Endothelial cell (in vitro differentiated cells): Measurements from ENCODE around the gene RXRG. TPM values are rescaled to one million over a fixed set of nuclear protein-coding genes. Genes with fewer than 3 reads are reported as not detected.

Experiments
- DNase-seq: peaks from one replicate; pipeline ENCODE4 v3.0.0; 2021; ENCODE audit warnings: low spot score
- H3K27ac Mint-ChIP-seq: one replicate; pipeline ENCODE4 v1.8.0; 2021; ENCODE audit warnings: mixed read lengths, inconsistent platforms; ENCODE audit not compliant: unreplicated experiment
- H3K27me3 Mint-ChIP-seq: one replicate; pipeline ENCODE4 v1.8.0; 2021; ENCODE audit warnings: mild to moderate bottlenecking, moderate library complexity, mixed read lengths, inconsistent platforms; ENCODE audit not compliant: unreplicated experiment
- H3K36me3 Mint-ChIP-seq: one replicate; pipeline ENCODE4 v1.8.0; 2021; ENCODE audit warnings: mild to moderate bottlenecking, low read depth, mixed read lengths, inconsistent platforms; ENCODE audit not compliant: unreplicated experiment
- H3K4me1 Mint-ChIP-seq: one replicate; pipeline ENCODE4 v1.8.0; 2021; ENCODE audit warnings: mild to moderate bottlenecking, mixed read lengths, inconsistent platforms; ENCODE audit not compliant: unreplicated experiment
- H3K4me3 Mint-ChIP-seq: one replicate; pipeline ENCODE4 v1.8.0; 2021; ENCODE audit warnings: mild to moderate bottlenecking, mixed read lengths, inconsistent platforms; ENCODE audit not compliant: unreplicated experiment
- H3K9me3 Mint-ChIP-seq: one replicate; pipeline ENCODE4 v1.8.0; 2021; ENCODE audit warnings: mixed read lengths, inconsistent platforms; ENCODE audit not compliant: unreplicated experiment
- total RNA-seq: library from RNA; stranded (reverse); fragmentation: NEBNext Ultra II Directional; extraction: Animal tissue kit (Norgen Biotek cat#: 25700); gene quantifications from one replicate; pipeline ENCODE4 v1.2.1, GENCODE V29; 2021; ENCODE audit not compliant: unreplicated experiment
- TF ChIP-seq, protein P1 (sequence below): fragments of 200-600 bp; sonication (generic); IDR thresholded peaks from one replicate; pipeline ENCODE4 v1.5.0; 2021; ENCODE audit warnings: antibody characterized with exemption; ENCODE audit not compliant: unreplicated experiment

The RXRG gene
- total RNA-seq, 1 donor from 2014 or later, result not detected

DNA sequence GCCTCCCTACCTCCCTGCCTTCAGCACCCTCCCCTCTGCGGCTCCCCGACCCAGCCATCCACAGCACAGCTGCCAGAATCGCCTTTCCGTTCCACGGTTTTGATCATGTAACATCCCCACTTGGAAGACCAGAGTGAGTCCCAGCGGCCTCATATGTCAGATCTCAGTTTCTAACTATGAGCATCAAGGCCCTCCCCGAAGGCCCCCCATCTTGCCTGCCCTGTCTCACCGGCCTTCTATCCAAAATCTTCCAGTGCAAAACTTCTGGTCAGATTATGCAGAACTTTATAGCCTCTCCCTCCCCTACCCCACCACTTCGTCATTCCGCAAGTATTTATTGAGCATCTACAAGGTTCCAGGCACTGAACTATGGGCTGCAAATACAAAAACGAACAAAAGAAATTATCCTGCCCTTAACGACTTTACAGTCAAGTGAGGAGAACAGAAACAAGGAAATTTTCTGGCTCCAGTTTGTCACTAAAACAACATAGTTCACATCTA is 68.1 kb downstream of the RXRG start:
- no peak overlapping the region for H3K27ac Mint-ChIP-seq

DNA sequence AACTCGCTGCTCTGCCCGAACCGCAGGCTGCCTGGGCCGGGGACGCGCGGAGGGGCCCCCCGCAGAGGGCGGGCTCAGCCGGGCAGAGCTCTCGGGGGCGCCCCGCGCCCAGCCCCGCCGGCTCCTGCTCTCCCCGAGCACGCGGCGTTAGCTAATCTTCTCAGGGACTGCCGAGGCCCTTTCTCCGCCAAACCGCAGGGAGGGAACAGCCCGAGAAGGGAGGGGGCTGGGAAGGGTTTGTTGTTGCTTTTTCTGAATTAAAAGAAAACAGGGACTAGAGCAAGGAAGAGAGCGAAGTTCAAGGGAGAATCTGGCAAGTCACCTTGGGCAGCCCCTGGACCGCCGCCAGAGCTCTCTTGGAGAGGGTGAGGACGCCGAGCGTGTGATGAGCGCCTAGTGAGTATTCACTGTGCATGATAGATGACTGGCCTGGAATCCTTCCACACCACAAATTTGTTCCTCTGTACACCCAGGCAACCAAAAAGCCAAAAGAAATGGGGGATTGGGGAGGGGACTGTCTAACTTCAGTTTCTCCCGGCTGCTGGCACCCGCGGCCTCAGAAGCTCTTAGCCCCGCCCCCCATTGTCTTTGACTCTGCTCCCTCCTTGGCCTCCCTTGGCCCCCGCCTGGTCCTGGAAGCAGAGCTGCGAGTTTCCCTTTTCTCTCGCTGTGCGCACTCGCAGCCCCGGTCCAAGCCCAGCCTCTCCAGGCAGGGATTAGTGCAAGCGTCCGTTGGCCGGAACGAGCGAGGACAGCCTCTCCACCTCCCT is 68.7 kb downstream of the RXRG start:
- H3K9me3 Mint-ChIP-seq, result no peaks in the 10 kb centered on the region
- no peak overlapping the region for H3K27ac Mint-ChIP-seq
- peaks cover 6% of the 10 kb centered on the region for H3K27me3 Mint-ChIP-seq
- TF ChIP-seq, protein P1, sequence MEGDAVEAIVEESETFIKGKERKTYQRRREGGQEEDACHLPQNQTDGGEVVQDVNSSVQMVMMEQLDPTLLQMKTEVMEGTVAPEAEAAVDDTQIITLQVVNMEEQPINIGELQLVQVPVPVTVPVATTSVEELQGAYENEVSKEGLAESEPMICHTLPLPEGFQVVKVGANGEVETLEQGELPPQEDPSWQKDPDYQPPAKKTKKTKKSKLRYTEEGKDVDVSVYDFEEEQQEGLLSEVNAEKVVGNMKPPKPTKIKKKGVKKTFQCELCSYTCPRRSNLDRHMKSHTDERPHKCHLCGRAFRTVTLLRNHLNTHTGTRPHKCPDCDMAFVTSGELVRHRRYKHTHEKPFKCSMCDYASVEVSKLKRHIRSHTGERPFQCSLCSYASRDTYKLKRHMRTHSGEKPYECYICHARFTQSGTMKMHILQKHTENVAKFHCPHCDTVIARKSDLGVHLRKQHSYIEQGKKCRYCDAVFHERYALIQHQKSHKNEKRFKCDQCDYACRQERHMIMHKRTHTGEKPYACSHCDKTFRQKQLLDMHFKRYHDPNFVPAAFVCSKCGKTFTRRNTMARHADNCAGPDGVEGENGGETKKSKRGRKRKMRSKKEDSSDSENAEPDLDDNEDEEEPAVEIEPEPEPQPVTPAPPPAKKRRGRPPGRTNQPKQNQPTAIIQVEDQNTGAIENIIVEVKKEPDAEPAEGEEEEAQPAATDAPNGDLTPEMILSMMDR, result no peak
- H3K4me1 Mint-ChIP-seq, result peaks cover 7% of the 10 kb centered on the region
- no peaks in the 10 kb centered on the region for H3K36me3 Mint-ChIP-seq
- peak overlapping the region; percentile 81 for H3K4me3 Mint-ChIP-seq
- DNase-seq, result peak; percentile 79

More for the DNA sequence above, 68.1 kb downstream of the RXRG start:
- TF ChIP-seq, protein P1, result no peak
- peaks cover 7% of the 10 kb centered on the region for H3K4me1 Mint-ChIP-seq
- no peak for DNase-seq
- H3K36me3 Mint-ChIP-seq, result no peaks in the 10 kb centered on the region
- H3K9me3 Mint-ChIP-seq, result no peaks in the 10 kb centered on the region
- peaks cover 7% of the 10 kb centered on the region for H3K27me3 Mint-ChIP-seq
- peak overlapping the region; percentile 81 for H3K4me3 Mint-ChIP-seq

DNA sequence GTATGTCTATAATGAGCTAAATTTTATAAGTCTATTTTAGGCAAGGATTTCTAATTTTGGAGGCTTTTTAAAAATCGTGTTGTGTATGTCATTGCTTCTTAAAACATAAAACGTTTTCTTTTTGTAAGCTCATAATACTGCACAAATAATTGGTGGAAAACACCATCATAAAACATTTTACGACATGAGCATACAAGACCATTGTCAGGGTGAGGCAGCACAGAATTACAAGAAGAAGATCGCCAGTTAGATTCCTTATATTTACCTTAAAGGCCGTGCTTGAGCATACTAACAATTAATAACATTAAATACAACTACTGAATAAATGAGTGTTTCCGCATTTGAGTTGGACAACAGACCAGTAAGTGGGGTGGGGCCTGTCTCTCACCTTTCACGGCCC is 69.3 kb downstream of the RXRG start:
- DNase-seq, result no peak
- Mint-ChIP-seq H3K9me3 (no peaks in the 10 kb centered on the region), H3K27ac (no peak overlapping the region), H3K27me3 (peaks cover 8% of the 10 kb centered on the region), H3K36me3 (no peaks in the 10 kb centered on the region), H3K4me1 (peaks cover 7% of the 10 kb centered on the region), H3K4me3 (peak overlapping the region; percentile 31)
- TF ChIP-seq, protein P1, result no peak

DNA sequence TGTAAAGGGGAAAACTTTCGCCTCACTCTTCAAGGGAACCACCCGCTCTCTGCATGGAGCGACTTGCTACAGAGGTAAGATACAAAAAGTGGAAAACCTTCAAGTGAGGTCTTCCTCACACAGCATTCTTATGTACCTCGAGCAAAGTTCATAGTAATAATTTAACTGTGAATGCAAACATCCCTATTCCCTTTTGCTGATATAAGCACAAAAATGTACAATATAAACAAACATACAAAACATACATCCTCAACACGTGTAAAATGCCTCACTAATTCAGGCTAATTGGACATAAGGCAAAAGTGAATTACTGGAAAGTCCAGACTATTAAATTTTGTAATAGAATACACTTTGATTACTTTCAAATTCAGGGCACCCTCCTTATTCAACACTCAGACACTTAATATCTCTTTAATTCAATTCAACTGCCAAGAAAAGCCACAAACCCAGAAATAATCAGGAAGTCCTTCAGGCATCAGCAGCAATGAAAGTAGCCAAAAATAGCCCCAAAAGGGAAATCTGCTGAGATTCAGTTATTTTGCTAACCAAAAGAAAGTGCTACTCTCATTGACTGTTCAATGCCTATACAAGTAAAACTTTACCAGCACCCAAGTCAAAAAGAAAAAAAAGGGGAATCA is 73.2 kb downstream of the RXRG start:
- Mint-ChIP-seq H3K9me3 (no peaks in the 10 kb centered on the region), H3K27ac (no peak overlapping the region), H3K36me3 (no peaks in the 10 kb centered on the region), H3K4me3 (no peak overlapping the region), H3K27me3 (peaks cover 16% of the 10 kb centered on the region), H3K4me1 (peaks cover 2% of the 10 kb centered on the region)
- TF ChIP-seq, protein P1, result no peak
- no peak for DNase-seq

DNA sequence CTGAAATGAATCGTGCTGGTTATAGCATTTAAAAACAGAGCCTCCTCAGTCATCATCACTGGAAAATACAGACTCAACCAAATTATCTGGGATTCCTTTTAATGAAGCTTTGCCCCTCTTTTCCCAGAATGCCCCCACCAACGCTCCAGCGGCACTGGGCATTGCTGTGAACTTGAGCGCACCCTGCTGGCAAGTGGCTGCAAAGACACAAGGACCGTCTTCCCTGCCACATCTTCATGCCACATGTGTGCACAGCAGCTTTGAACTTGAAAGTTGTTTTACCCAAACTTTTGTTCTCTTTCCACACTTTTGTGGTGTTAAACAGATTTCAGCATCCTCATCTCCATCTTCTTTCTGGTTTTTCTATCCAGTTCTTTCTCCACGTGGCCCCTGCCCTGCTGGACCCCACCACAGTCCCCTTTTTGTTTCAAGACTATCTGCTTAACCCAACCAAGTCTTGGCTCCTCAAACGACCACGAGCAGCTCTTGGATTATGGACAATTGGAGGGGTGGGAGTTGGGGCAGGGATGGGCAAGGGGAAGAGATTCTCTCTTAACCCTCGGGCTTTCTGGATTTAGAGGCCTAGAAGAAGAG is 75.6 kb downstream of the RXRG start:
- TF ChIP-seq, protein P1, result peak; percentile 83
- peak overlapping the region; percentile 49 for H3K27ac Mint-ChIP-seq
- no peaks in the 10 kb centered on the region for H3K9me3 Mint-ChIP-seq
- H3K27me3 Mint-ChIP-seq, result peaks cover 11% of the 10 kb centered on the region
- no peaks in the 10 kb centered on the region for H3K4me1 Mint-ChIP-seq
- peak; percentile 79 for DNase-seq
- no peaks in the 10 kb centered on the region for H3K36me3 Mint-ChIP-seq
- no peak overlapping the region for H3K4me3 Mint-ChIP-seq
